Hematopoietic multipotent progenitor cell treated with erythropoietin and hydrocortisone succinate and interleukin-3 and kit ligand, for 6 days (in vitro differentiated cells): ENCODE data around the gene SLC26A1.

Source experiments
- DNase-seq: peaks from one replicate; pipeline ENCODE4 v3.0.0-alpha.2; 2015

Gene SLC26A1

GRCh38 chr4:1028574-1029220, 35.5 kb upstream of the SLC26A1 start:
- DNase-seq, result no peak

- DNase-seq, result no peak
These were observed 34.7 kb upstream of the SLC26A1 start for GRCh38 chr4:1027915-1028238.

GRCh38 chr4:1027219-1027914, 34.2 kb upstream of the SLC26A1 start:
- no peak for DNase-seq

GRCh38 chr4:1026115-1026514, 32.9 kb upstream of the SLC26A1 start:
- peak; percentile 71 for DNase-seq

GRCh38 chr4:1024882-1025545, 31.8 kb upstream of the SLC26A1 start:
- no peak for DNase-seq

GRCh38 chr4:1023895-1024740, 30.9 kb upstream of the SLC26A1 start:
- no peak for DNase-seq

- DNase-seq, result no peak
These were observed 30.0 kb upstream of the SLC26A1 start for GRCh38 chr4:1023075-1023640.

- DNase-seq, result no peak
These were observed 29.5 kb upstream of the SLC26A1 start for GRCh38 chr4:1022739-1023066.

GRCh38 chr4:1022051-1022738, 29.0 kb upstream of the SLC26A1 start:
- DNase-seq, result no peak

- no peak for DNase-seq
These were observed 28.3 kb upstream of the SLC26A1 start for GRCh38 chr4:1021386-1022050.

GRCh38 chr4:1019729-1020470, 26.7 kb upstream of the SLC26A1 start:
- peak; percentile 66 for DNase-seq

GRCh38 chr4:1019320-1019719, 26.1 kb upstream of the SLC26A1 start:
- DNase-seq, result no peak

- no peak for DNase-seq
These were observed 25.2 kb upstream of the SLC26A1 start for GRCh38 chr4:1018147-1019020.

- no peak for DNase-seq
These were observed 24.5 kb upstream of the SLC26A1 start for GRCh38 chr4:1017706-1018105.

GRCh38 chr4:1017211-1017610, 24.0 kb upstream of the SLC26A1 start:
- DNase-seq, result no peak

- DNase-seq, result no peak
These were observed 22.5 kb upstream of the SLC26A1 start for GRCh38 chr4:1015746-1016145.

GRCh38 chr4:1015179-1015578, 22.0 kb upstream of the SLC26A1 start:
- DNase-seq, result no peak

GRCh38 chr4:1014291-1015167, 21.3 kb upstream of the SLC26A1 start:
- no peak for DNase-seq
